SHP77 (cell line): ENCODE measurements around the gene RPN2.
A peak's percentile ranks its signal among the peaks of the same experiment; 100 is the strongest.

ENCODE experiments used
- DNase-seq, 2 experiments: peaks; one replicate each; lab custom pipeline; 2025; lab: John Stamatoyannopoulos, UW

The RPN2 gene

DNA sequence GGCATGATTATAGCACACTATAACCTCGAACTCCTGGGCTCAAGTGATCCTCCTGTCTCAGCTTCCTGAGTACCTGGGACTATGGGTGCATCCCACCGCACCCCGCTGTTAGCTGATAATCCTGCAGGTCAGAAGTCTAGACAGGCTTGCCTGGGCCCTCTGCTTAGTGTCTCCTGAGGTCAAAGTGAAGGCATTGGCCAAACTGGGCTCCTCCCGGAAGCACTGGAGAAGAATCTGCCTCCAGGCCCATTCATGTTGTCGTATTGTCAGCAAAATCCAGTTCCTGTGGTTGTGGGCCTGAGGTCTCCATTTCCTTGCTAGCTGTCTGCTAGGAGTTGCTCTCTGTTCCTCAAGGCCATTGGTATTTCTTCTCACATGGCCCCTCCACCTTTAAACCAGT, 6.6 kb downstream of the RPN2 start:
- no peak for DNase-seq

DNA sequence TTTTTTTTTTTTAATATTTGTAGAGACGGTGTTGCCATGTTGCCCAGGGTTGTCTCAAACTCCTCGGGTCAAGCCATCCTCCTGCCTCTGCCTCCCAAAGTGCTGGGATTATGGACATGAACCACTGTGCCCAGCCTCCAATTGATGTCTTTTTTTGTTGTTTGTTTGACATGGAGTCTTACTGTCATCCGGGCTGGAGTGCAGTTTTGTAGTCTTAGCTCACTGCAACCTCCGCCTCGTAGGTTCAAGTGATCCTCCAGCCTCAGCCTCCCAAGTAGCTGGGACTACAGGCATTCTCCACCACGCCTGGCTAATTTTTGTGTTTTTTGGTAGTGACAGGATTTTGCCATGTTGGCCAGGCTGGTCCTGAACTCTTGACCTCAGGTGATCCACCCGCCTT, 9.7 kb downstream of the RPN2 start:
- no peak for DNase-seq

DNA sequence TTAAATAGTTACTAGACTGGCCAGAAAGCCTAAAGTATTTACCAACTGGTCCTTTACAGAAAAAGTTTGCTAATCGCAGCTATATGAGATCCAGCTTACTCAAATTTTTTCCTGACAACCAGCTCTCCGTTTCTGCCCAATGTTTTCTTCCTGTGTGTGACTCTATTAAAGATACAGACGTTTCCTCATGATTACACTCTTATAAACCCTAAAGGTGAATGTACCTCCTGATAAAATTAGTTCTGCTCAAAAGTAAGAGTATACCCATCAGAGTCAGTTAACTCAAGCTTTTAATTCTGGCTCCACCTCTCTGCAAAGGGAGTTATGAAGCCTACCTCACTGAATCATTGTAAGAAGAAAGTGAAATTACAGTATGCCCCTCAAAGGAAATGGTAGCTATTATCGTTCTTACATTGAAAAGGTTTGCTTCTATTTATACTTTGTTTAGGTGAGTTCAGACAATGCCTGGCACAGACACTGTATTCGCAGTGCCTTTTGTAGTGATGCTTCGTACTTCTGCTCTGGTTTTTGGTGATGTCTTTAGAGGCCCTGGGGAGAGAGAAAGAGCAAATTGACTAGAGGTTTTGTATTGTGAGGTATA, 10.4 kb downstream of the RPN2 start:
- DNase-seq = no peak

DNA sequence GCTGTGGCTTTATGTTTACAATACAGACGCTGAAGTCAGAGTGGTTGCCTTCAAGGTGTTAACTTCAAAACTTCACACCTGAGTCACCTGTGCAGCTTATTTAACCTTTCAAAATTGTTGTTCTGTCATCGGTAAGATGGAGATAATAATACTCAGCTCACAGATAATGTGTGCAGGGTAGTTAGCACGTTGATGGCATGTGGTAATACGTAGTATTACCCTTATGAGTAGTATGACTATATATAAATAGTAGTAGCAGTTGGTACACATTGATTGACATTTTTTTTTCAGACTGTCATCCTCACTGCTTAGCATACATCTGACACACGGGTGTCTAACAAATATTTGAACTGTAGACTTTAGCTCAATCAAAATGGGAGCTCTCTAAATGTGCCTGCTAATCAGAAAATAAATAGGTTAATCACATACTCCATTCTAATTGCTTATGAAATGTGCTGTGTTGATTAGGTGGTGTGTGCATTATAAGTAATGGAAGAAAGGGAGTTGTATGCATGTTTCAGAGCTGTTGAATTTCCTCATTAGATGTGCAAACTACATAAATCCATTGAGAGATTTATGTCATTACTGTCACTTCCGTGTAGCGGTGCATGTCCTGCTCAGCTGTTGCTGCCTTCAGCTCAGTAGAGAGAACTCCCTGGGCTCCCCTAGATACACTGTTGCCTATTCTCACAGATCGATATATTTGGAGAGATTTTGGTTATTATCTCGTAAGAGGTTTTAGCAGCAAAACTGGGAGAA, 11.4 kb downstream of the RPN2 start:
- DNase-seq = no peak

DNA sequence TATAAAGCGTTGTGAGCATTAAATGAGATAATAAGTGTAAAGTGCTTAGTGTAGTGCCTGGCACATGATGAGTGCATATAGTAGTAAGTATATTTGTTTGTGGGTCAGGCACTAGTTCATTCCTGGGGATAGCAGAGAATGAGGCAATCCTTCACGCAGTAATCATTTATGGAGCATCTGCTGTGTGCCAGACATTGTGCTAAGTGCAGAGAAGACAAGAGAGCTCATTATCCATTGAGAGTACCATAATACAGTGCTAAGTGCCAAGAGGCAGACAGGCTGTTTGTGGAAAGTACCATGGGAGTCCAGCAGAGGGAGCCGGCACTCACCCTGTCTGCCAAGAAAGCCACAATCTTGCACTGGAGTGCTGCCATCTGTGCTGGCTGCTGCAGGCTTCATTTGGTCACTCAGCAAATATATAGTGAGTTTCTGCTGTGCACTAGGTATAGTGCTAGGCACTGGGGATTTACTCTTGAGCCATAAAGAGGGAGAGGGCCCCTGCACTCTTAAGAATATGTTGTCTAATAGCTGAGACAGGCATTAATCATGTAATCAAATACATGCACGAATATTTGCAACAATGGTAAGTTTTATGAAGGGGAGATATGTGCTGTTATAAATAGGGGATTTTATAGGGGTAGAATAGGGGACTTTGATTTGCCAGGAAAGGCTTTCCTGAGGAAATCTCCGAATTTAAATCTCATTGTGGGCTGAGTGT, 13.2 kb downstream of the RPN2 start:
- DNase-seq = peak; percentile 24 to 56

- no peak for DNase-seq
Measured at GRCh38 chr20:37193226-37193625, 14.1 kb downstream of the RPN2 start.

DNA sequence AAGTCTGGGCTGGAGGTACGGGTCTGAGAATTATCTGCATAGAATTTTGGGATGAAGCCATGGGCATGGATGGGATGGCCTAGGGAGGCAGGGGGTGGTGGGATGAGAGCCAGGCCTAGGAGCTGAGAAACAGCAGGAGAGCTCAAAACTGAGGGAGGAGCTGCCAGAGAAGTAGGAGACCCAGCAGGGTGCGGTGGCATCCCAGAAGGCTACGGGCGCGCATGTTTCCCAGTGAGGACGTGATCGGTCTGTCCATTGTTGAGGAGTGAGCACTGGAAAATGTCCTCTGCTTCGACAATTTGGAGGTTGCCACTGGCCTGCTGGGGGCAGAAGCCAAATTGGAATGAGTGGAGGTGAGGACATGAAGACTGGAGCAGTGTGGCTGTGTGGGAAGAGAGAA, 14.7 kb downstream of the RPN2 start:
- no peak for DNase-seq

DNA sequence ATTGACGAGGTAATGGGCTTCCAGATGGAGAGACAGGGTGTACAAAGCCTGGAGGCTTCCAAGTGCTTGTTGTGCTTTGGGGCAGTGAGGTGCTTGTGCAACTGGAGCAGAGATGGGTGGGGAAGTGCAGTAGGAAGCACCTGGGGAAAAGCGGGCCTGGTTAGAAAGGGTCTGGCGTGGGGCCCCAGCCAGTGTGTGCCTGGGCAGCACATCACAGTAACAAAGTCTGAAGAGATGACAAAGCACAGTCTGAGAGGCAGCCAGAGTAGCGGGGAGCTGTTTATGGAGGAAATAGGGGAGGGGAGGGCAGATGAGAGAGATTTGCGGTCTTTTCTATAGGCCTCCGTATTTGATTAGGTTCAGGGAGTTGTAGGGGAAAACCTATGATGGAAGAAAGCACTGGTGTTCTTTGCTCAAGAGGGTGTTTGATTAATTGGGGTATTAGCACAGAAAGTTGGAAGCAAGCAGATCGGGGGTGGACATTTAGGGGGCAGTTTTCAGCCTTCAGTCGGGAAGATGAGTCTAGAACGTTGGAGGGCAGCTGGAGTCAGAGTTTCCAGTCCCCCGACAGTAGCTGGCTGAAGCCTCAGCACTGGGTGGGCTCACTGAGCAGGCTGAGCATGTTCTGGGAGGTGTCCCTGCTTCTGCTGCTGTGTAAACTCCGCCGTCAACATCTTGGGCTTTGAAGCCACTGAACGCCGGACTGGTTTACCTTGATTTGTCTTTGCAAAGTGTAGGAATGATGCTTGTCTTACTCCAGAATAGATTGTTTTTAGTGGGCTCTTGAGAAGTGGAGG, 15.7 kb downstream of the RPN2 start:
- no peak for DNase-seq

DNA sequence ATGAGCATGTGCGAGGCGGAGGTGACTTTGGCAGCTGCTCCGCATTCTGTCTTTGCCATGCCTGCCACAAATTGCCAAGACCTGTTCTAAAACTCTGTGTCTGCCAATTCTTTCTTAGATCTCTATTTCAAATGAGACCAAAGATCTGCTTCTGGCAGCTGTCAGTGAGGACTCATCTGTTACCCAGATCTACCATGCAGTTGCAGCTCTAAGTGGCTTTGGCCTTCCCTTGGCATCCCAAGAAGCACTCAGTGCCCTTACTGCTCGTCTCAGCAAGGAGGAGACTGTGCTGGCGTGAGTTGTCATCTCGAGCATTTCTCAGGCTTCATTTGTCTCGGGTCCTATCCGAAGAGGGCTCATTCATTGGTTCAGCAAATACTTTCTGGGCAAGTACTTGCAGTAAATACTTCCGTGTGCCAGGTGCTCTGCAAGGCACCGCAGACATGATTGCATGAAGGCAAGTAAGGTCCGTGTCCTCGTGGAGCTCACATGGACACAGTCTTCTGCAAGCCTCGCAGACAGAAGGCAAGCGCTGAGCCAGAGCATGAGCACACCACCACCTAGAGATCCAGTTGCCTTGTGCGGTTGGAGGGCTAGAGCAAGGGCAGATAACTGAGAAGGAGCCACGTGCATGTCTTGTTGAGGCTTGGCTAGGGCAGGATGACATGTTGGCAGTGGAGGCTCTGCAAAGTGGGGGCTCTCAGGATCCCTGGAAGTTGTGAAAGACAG, 20.0 kb downstream of the RPN2 start:
- no peak for DNase-seq

DNA sequence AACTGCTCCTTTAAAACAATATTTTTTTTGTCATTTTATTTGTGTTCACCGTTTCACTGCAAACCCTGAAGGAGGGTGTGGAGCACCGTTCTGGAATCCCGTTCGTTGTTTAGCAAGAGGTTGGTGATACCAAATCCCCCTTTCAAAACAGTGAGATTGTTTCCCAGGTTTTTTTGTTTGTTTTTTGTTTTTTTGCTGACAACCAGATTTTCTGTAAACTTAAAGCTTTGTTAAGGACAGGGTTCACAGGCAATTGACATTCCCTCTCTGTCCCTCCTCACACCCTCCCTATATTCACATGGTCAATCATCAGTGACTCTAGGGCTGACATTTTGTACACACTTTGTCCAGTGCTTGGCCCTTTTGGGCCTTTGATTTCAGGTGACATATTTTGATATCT, 21.2 kb downstream of the RPN2 start:
- DNase-seq = no peak

- DNase-seq = no peak
Measured at GRCh38 chr20:37200926-37201826, 22.0 kb downstream of the RPN2 start.

GRCh38 chr20:37201827-37202162, 22.7 kb downstream of the RPN2 start:
- no peak for DNase-seq

- peak in 1 of 2 experiments; percentile 12 for DNase-seq
Measured at GRCh38 chr20:37202267-37202943, 23.3 kb downstream of the RPN2 start.

GRCh38 chr20:37204056-37204455, 24.9 kb downstream of the RPN2 start:
- DNase-seq = no peak

DNA sequence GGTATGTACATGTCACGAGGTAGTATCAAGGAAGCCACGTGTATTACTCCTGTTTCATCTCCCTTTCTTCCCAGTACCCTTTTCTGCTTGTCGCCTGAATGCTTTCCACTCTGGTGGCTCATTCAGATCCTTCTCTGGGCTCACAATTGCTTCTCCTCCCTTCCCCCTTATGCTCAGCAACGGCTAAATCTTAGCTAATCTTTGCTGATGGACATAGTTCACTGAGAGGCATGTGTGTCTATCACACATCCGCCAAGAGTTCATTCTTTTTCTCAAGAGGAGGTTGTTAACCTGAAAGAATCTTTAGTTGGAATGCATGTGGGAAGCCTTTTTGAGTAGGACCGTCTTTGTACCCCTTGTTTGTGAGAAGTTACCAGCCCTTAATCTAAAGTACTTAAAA, 26.0 kb downstream of the RPN2 start:
- DNase-seq = no peak

- no peak for DNase-seq
Measured at GRCh38 chr20:37205794-37206193, 26.7 kb downstream of the RPN2 start.

DNA sequence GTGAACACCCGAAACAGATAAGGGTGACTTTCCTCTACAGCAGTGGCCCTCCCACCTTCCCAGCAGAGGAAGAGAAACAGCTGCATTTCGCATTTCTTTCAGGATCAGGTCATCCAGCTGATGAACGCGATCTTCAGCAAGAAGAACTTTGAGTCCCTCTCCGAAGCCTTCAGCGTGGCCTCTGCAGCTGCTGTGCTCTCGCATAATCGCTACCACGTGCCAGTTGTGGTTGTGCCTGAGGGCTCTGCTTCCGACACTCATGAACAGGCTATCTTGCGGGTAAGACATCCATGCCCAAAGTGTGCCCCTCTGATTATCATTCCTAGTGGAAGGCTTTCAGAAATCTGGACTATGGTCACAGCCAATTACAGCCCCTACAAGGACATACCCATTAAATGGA, 28.0 kb downstream of the RPN2 start:
- DNase-seq = no peak

DNA sequence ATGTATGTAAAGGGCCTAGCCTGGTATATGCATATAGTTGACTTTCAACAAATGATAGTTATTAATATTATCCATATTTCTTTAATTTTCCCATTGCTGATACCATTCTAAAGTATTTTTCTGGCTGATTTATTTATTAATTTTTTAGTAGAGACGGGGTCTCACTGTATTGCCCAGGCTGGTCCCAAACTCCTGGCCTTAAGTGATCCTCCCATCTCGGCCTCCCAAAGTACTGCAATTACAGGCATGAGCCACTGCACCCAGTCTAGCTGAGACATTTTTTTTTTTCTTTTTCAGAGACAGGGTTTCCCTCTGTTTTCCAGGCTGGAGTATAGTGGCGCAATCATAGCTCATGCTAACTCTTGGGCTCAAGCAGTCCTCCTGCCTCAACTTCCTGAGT, 30.1 kb downstream of the RPN2 start:
- no peak for DNase-seq

DNA sequence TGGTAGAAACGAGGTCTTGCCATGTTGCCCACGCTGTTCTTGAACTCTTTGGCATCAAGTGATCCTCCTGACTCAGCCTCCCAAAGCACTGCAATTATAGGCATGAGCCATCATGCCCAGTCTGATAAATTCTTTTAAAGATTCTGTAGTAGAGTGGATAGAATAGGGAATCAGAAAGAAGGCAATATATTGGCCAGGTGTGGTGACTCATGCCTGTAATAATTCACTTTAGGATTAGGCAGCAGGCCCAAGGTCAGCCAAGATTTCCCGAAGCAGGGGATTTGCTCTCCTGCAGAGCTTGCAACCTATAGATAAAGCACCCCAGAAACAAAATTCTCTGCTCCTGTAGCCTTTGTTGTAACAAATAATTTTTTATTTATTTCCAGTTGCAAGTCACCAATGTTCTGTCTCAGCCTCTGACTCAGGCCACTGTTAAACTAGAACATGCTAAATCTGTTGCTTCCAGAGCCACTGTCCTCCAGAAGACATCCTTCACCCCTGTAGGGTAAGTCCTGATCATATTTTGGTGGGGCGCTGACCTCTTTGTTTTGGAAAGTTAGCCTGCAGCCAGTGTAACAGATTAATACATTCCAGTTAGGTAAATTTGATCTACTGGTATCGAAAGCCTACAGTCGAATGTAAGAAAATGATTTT, 30.7 kb downstream of the RPN2 start:
- DNase-seq = no peak

GRCh38 chr20:37218441-37218840, 39.3 kb downstream of the RPN2 start:
- no peak for DNase-seq
